ENCODE data around the gene FBN3.
"Not testable (repeated sequence)": the region's sequence is repeated elsewhere in the genome, so short reads cannot be mapped to it uniquely, and the experiment has no call there.

Gene FBN3

DNA sequence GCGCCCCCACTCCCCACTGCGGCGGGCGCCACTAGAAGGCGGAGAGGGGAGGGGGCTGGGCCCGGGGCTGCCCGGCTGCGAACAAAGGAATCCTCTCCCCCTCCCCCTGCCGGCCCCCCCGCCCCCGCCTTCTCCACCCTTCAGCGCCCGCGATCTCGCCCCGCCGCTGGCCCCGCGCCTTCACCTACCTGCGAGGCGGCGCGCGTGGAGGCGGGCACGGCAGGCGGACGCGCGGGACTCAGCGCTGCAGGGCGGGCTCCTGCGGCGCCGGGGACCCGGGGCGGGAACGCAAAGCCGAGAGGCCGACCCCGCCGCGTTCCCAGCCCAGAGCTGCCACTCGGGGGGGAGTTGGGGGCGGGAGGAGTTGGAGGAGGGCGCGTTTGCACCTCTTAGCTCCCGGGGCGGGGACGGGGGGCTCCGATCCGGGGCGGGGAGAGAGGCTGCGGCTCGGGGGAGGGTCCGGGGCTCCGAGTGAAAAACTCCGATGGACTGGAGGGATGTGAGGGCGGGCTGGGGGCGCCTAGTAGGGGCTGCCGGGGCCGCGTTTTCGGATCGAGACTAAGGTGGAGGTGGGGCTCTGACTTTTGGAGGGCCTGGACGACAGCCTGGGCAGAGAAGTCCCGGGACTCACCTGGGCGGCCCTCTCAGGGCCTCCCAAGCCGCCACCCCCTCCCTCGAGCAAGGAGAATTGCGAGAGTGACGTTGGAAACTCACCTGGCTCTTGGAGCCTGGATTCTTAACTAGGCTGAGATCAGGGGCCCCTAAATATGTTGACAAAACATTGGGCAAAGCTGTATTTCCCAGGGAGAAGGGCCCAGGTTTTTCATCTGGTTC lies at the start of gene FBN3:
Gene FBN3, minus strand, starts transcription at position 332 of the 834 bp plus-strand sequence. CDS start 2,112 bp downstream, outside the sequence.
- DNase-seq: peak; percentile 52

GRCh38 chr19:8196271-8196927 lies 47.0 kb upstream of the FBN3 start:
- DNase-seq: no peak

DNA sequence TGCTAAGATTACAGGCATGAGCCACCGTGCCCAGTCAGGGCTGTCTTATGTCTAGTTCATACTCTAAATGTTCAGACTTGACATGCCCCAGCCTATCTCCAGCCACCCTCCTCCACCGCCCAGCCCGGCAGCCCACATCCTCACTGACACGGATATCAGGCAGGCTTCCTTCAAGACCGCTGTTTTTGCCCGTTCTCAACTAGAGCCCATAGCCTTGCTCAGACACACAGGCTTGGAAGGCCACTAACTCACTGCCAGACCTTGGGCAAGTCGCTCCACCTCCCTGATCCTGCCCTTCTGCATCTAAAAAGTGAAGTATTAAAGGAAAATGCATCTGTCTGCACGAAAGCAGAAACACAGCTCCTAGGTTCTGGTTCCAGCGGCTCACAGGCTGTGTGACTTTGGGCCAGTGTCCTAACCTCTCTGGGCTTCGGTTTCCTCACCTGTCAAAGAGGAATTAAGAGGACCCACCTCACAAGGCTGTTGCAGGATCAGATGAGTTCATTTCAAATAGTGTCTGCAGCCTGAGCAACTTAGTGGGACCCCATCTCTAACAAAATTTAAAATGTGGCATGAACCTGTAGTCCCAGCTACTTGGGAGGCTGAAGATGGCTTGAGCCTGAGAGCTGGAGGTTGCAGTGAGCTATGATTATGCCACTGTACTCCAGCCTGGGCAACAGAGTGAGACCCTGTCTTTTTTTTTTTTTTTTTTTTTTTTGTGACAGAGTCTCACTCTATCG lies 45.3 kb upstream of the FBN3 start:
- DNase-seq: no peak

GRCh38 chr19:8192221-8192820 lies 42.9 kb upstream of the FBN3 start:
- no peak for DNase-seq

DNA sequence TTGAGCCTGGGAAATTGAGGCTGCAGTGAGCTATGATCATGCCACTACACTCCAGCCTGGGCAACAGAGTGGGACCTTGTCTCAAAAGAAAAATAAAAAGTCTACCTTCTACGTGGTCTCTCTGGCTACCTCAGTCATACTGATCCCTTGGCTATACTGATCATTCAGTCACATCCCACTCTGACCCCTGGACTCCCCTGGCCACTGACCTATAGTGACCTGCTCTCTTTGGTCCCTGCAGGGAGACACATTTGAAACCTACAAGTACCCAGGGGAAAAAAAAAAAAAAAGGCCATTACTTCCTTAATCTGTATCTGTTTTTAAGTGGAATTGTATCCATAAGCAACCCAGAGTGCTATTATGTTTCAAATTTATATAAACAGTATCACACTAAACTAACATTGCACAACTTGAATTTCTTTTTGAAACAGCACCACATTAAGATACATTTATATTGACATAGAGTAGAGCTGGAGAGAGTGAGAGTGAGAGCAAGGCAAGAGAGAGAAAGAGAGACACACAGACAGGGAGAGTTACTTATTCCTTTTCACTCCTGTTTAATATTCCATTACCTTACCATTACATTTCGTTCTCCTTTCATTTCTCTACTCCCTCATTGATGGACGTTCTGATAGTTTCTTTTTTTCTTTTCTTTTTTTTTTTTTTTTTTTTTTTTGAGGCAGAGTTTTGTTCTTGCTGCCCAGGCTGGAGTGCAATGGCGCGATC lies 36.1 kb upstream of the FBN3 start:
- no peak for DNase-seq

DNA sequence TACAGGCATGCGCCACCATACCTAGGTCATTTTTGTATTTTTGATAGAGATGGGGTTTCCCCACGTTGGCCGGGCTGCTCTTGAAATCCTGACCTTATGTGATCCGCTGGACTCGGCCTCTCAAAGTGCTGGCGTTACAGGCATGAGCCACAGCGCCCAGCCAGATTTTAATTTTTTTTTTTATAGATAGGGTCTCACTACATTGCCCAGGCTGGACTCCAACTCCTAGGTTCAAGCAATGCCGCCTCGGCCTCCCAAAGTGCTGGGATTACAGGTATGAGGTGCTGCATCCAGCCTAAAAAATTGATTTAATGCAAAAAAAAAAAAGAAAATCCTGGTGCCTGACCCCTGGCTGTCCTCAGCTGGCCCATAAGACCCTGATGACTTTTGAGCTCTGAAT lies 34.9 kb upstream of the FBN3 start:
- DNase-seq: no peak

- DNase-seq: no peak
Measured at GRCh38 chr19:8180018-8180417, 30.6 kb upstream of the FBN3 start.

DNA sequence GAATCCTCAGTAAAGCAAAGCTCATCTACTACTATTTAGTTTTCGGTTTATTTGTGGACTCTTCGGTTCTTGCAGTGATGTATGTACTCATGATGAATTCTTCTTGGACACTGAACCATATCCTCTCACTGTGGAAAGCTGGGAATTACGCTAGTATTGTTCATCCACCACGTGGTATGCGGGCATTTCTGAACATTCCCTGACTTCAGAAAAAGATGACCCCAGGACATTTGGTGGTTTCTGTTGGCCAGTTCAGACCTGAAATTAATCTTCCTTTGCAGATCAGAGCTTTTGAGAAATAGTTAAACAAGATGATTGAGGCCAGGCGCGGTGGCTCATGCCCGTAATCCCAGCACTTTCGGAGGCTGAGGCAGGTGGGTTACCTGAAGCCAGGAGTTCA lies 25.3 kb upstream of the FBN3 start:
- DNase-seq: no peak

GRCh38 chr19:8168537-8168936 lies 19.1 kb upstream of the FBN3 start:
- no peak for DNase-seq

DNA sequence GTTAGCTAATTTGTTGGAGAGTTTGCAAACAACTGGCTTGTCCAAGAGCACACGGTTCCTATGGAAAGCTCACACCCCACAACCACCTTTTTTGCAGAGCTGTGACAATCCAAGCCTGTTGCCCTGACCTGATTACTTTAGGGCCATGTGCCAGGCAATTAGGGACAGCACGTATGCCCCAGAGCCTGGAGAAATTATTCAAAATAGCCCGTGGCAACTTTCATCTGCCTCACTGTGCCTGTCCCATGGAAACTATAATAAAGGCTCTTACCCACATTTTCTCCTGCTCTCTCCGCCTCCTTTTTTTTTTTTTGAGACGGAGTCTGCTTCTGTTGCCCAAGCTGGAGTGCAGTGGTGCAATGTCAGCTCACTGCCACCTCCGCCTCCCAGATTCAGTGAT lies 18.6 kb upstream of the FBN3 start:
- DNase-seq: no peak

GRCh38 chr19:8163759-8164158 lies 14.4 kb upstream of the FBN3 start:
- DNase-seq: no peak

DNA sequence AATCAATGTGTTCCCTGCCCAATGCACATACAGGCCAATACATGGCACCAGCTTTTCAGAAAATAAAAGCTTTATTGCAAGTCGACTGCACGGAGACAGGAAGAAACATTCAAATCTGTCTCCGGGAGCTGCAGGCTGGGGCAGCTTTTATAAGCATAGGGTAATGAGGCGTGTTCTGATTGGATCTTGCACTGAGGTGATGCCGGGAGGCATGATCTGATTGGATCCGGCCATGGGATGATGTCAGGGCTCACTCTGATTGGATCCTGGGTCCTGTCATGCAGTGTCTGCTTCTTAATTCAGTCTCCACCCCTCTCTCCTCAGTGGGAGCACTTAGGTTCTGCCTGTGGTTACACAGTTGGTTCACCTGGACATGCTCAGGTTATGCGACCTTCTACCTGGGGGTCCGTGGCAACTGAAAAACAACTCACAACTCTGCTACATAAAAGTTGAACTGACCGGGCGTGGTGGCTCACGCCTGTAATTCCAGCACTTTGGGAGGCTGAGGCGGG lies 11.8 kb upstream of the FBN3 start:
- no peak for DNase-seq

GRCh38 chr19:8159322-8159721 lies 9.9 kb upstream of the FBN3 start:
- not testable (repeated sequence) for DNase-seq

DNA sequence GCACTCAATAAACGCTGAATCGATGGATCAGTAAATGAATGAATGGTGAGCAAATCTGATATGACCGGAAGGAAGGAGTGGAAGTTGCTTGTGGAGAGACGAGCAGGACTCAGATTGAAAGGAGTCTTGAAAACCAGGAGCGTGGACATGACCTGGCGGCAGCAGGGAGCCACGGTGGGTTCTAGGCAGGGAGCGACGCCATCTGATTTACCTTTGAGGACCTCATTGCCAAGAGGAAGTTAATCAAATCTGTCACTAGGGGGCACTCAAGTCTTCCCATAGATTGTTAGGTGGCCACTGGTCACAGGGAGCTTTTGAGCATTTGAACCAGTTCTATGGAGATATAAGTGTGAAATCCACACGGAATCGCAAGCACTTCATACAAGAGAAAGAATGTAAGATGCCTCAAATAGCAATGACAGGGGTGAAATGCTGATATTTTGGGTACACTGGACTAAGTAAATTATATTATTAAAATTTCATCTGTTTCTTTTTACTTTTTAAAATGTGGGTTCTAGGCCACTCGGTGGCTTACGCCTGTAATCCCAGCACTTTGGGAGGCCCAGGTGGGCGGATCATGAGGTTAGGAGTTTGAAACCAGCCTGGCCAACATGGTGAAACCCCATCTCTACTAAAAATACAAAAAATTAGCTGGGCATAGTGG lies 9.2 kb upstream of the FBN3 start:
- DNase-seq: no peak

DNA sequence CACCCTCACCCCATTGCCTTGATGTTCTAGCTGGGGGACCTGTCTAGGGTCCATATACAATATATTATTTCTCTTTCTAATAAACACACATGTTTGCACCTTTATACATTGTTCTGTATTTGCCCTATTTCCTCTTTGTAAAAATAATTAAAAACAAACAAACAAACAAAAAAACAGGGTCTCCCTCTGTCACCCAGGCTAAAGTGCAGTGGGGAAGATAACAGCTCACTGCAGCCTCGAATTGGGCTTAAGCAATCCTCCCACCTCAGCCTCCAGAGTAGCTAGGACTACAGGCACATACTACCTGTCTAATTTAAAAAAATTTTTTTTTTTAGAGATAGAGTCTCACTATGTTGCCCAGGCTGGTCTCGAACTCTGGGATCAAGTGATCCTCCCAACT lies 5.9 kb upstream of the FBN3 start:
- no peak for DNase-seq

DNA sequence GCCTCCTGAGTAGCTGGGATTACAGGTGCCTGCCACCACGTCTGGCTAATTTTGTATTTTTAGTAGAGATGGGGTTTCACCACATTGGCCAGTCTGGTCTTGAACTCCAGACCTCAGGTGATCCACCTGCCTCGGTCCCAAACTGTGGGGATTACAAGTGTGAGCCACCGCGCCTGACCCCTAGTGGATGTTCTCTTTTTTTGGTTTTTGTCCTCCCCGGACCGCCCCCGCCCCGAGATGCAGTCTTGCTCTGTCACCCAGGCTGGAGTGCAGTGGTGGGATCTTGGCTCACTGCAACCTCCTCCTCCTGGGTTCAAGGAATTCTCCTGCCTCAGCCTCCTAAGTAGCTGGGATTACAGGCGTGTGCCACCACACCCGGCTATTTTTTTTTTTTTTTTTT lies 4.6 kb upstream of the FBN3 start:
- DNase-seq: not testable (repeated sequence)

DNA sequence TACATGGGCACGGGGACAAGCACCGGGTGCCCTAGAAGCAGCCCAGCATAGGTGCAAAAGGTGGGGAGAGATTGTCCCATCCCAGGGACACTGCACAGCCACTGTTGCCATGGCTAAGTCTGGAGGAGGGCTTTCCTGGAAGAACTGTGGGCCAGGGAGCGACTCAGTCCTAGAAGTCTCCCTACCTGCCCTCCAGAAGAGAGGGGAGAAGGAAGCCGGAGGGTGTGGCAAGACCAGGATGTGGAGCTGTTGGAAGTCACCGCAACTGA lies 2.3 kb upstream of the FBN3 start:
- DNase-seq: no peak

GRCh38 chr19:8150998-8151766 lies 1.8 kb upstream of the FBN3 start:
- no peak for DNase-seq

DNA sequence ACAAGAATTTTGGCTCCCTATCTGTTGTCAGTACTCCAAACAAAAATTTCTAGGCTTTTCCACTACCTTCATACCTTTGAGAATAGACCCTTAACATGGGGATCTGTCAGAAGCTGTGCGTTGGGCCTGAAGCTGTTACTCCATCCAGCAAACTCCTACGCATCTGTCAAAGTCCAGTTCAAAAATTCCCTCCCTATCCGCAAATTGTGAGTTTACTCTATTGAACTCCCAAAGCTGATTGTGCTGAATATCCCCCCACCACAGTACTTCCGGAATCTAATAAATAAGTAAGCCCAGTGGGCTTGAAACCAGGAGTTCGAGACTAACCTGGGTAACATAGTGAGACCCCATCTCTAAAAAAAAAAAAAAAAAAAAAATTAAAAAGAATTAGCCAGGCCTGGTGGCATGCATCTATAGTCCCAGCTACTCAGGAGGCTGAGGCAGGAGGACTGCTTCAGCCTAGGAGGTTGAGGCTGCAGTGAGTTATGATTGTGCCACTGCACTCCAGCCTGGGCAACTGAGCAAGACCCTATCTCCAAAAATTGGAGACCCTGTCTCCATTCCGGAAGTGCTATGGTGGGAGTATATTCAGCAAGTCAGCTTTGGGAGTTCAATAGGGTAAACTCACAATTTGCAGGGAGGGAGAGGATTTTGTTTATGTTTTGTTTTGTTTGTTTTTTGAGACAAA lies 930 bp upstream of the FBN3 start:
- no peak for DNase-seq

DNA sequence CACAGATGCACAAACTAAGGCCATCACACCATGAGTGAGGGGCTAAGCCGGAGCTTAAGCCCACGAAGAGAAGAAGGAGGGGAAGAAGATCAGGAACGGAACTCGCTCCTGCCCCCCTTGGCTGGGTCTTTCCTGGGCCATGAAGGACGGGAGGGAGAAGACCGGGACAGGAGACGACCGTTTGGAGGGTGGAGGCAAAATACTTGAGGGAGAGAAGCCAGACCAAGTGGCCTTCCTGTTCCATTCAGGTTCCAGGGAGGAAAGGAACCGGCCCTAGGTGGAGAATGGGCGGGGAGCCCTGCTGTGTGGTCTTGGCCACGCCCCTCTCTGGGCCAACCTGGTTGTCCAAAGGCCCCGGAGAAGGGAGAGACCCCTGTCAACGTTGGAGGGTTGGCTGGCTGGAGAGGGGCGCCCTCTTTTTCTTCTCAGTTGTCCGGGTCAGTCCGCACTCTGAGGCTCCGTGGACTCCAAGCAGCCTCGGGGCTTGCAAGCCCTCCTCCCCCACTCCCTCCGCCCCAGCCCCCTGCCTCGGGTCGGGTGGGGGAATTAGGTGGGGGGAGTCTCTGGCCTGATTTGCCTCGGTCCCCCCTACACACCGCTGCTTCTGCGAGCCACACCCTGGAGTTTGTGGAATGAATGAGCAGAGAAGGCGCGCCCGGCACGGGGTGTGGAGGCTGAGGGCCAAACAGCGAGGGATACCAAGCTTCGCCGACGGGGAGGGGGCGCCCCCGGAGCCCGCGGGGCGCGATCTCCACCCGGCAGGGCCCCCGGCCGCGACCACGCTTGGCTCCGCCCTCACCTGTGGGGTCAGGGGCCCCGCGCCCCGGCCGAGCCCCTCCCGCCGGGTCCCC lies 757 bp downstream of the FBN3 start:
- peak; percentile 44 for DNase-seq

Measured in right hindlimb (tissue), 1 donor.